Adrenal gland (tissue), 5 donors: ENCODE measurements around the gene LAMB1.

Experiments used
- POLR2A ChIP-seq, 2 donors: fragments of 450-650 bp; IDR thresholded peaks; one replicate each; pipeline ENCODE4 v1.6.1; 2017; ENCODE audit warnings: antibody characterized with exemption in 2 of 2, mild to moderate bottlenecking in 2 of 2, moderate library complexity in 1 of 2
- TF ChIP-seq, protein P1 (sequence below), 6 experiments: fragments of 450-650 bp in 4 of 6; fragments of 200-600 bp in 2 of 6; sonication (generic) in 1 of 6; IDR thresholded peaks; 1 replicate in 5 of 6; 2 replicates in 1 of 6; pipeline versions ENCODE4 v1.5.1 to v1.8.0; 2016 to 2021; ENCODE audit warnings: antibody characterized with exemption in 6 of 6, mild to moderate bottlenecking in 2 of 6, moderate library complexity in 1 of 6
- donor health status: DM: no; HTN: no; CAD: no.

DNA sequence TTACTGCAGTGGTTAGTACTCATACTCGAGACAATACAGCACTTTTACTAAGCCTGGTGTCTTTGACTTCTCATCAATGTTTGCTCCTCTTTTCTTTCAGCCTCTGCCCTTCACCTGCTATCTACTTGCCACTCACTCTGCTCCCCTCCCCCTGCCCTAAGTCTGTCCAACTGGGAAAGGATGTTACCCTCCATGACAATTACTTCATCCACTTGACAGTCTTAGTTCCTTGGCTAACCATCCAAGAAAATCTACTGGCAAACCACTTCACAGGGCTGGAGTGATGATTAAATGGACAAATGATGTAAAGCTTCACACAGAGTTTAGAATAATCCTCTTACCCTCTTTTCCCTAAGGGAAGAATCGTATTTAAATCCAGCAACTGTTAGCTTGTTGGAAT, 120.2 kb downstream of the LAMB1 start:
- TF ChIP-seq, protein P1, sequence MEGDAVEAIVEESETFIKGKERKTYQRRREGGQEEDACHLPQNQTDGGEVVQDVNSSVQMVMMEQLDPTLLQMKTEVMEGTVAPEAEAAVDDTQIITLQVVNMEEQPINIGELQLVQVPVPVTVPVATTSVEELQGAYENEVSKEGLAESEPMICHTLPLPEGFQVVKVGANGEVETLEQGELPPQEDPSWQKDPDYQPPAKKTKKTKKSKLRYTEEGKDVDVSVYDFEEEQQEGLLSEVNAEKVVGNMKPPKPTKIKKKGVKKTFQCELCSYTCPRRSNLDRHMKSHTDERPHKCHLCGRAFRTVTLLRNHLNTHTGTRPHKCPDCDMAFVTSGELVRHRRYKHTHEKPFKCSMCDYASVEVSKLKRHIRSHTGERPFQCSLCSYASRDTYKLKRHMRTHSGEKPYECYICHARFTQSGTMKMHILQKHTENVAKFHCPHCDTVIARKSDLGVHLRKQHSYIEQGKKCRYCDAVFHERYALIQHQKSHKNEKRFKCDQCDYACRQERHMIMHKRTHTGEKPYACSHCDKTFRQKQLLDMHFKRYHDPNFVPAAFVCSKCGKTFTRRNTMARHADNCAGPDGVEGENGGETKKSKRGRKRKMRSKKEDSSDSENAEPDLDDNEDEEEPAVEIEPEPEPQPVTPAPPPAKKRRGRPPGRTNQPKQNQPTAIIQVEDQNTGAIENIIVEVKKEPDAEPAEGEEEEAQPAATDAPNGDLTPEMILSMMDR (IDR thresholded peaks at IDR 0.05) = no peak
- TF ChIP-seq POLR2A (IDR thresholded peaks at IDR 0.05) = no peak
